ENCODE results near the gene SPEF1. TPM values are rescaled to one million over a fixed set of nuclear protein-coding genes. Genes with fewer than 3 reads are reported as not detected.

Gene SPEF1
- total and polyA plus RNA-seq, 2 of the 4 experiments (the other 2 are of a cell fraction) = 0.15 TPM; not detected in 1

DNA sequence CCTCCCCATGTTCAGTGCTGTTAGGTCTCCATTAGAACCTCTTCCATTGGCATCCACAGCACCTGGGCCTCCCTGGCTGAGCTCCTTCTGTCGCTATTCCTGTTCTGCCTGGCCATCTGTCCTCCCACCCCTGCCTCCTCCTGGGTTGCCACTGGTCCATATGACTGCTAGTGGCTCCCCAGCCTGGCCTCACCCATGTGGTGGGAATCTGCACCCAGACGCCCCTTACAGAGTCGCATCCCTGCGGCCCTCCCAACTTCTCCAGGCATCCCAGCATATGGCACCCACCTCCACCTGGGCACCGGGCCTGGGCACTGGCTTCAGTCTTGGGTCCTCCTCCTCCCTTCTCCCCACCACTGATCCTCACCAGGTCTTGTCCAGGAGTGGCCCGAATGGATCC, 22.6 kb upstream of the SPEF1 start:
- Histone ChIP-seq H4K20me1 (ENCODE audit: insufficient read depth, low read length) (no peaks in the 10 kb centered on the region), H3K9ac (ENCODE audit: low read depth, low read length) (no peak overlapping the region), H4K5ac (ENCODE audit: low read depth, low read length) (no peak overlapping the region), H3K79me1 (ENCODE audit: low read depth in 1 of 2, low read length in 2 of 2) (peaks cover 24 to 90% of the 10 kb centered on the region in 2 experiments), H3K9me1 (ENCODE audit: insufficient read depth, low read length) (peaks cover 36% of the 10 kb centered on the region), H3K27me3 (ENCODE audit: control insufficient read depth, insufficient read depth, low read length) (no peaks in the 10 kb centered on the region), H2BK120ac (ENCODE audit: low read depth, low read length) (0 out of 2 replicates have a peak overlapping the region, but pooled peaks have one; percentile 51), H3K14ac (replicated peaks; ENCODE audit: low read depth, low read length) (no peak overlapping the region), H3K36me3 (ENCODE audit: control insufficient read depth, insufficient read depth, low read length) (peaks cover 67% of the 10 kb centered on the region), H3K4me1 (ENCODE audit: control insufficient read depth, insufficient read depth, low read length) (peaks cover 35% of the 10 kb centered on the region), H3K18ac (ENCODE audit: low read depth, low read length) (no peak overlapping the region), H3K4me3 (ENCODE audit: insufficient read depth, low read depth, low read length) (no peak overlapping the region), H3K4me2 (ENCODE audit: low read depth, low read length) (no peak overlapping the region), H3K9me3 (ENCODE audit: control insufficient read depth, insufficient read depth, low read length) (no peaks in the 10 kb centered on the region), H2AK5ac (ENCODE audit: low read depth, low read length) (no peak overlapping the region), H4K91ac (ENCODE audit: insufficient read depth, low read depth, low read length) (0 out of 2 replicates have a peak overlapping the region, but pooled peaks have one; percentile 51), H2BK20ac (ENCODE audit: low read depth, low read length) (no peak overlapping the region), H2BK5ac (ENCODE audit: low read depth, low read length, poor library complexity, severe bottlenecking) (no peak overlapping the region), H3K27ac (ENCODE audit: insufficient read depth, low read length) (no peak overlapping the region), H2AFZ (replicated peaks; ENCODE audit: low read length, poor library complexity) (no peak overlapping the region), H4K8ac (ENCODE audit: low read depth in 2 of 2, low read length in 2 of 2) (no peak overlapping the region), H3K4ac (ENCODE audit: low read depth, low read length) (no peak overlapping the region), H2BK15ac (ENCODE audit: low read depth, low read length) (0 out of 3 replicates have a peak overlapping the region, but pooled peaks have one; percentile 51), H3K23ac (ENCODE audit: low read depth, low read length) (no peak overlapping the region), H3K56ac (ENCODE audit: extremely low read depth, insufficient read depth, low read length) (no peak overlapping the region), H2AK9ac (replicated peaks; ENCODE audit: low read depth, low read length, poor library complexity) (peak overlapping the region; percentile 15)
- TF ChIP-seq CEBPB (IDR thresholded peaks at IDR 0.05; ENCODE audit: low read depth, low read length) (no peak), MAZ (IDR thresholded peaks at IDR 0.05; ENCODE audit: borderline replicate concordance, low read depth, low read length) (no peak)
- ChIA-PET POLR2A (ENCODE audit: unreplicated experiment) (no interaction called here), CTCF (no interaction called here)
- dilution Hi-C loops (cut with HindIII; ENCODE audit: low sequenced_read_pairs, unreplicated experiment) (no loop called here), intact Hi-C loops (cut with micrococcal nuclease) (no loop called here), in situ Hi-C loops (cut with MboI; ENCODE audit: low sequenced_read_pairs) (no loop called here)
- BruUV-seq (replicated peaks) = no TSS peak
- ATAC-seq (ENCODE audit: low read depth) = no peak
- 90% methylated on average over 4 of the region's 6 CpGs; no CpG with 5 or more reads in 1 of the 2 experiments for WGBS, 2 experiments (ENCODE audit: extremely low coverage in 2 of 2, insufficient read length in 1 of 2)
- DNase-seq = no peak

Data from IMR-90 (cell line).